LNCaP clone FGC (cell line): ENCODE measurements around the gene SDR39U1.
"Not testable (repeated sequence)": the region's sequence is repeated elsewhere in the genome, so short reads cannot be mapped to it uniquely, and the experiment has no call there.

Experiments
- DNase-seq: peaks from one replicate; pipeline ENCODE4 v3.0.0-alpha.2; 2011; ENCODE audit warnings: low read depth
- H3K4me3 ChIP-seq: 2 replicates; pipeline ENCODE4 v1.5.1; 2011; ENCODE audit warnings: mild to moderate bottlenecking, low read depth, low read length, control low read depth
- CTCF ChIP-seq: IDR thresholded peaks from 2 replicates; pipeline ENCODE4 v1.5.1; 2012; ENCODE audit warnings: mild to moderate bottlenecking; ENCODE audit not compliant: control insufficient read depth, insufficient read depth; ENCODE audit errors: extremely low read depth

Gene SDR39U1

GRCh38 chr14:24459331-24459730 is 16.8 kb upstream of the SDR39U1 start:
- no peak for DNase-seq
- no peak overlapping the region for H3K4me3 ChIP-seq
- no peak for TF ChIP-seq CTCF

GRCh38 chr14:24458736-24459135 is 16.2 kb upstream of the SDR39U1 start:
- H3K4me3 ChIP-seq, result no peak overlapping the region
- TF ChIP-seq CTCF, result no peak
- DNase-seq, result no peak

- TF ChIP-seq CTCF, result no peak
- no peak overlapping the region for H3K4me3 ChIP-seq
- DNase-seq, result no peak
Measured at GRCh38 chr14:24456980-24457379, 14.4 kb upstream of the SDR39U1 start.

GRCh38 chr14:24450828-24451227 is 8.3 kb upstream of the SDR39U1 start:
- not testable (repeated sequence) for DNase-seq, H3K4me3 ChIP-seq

- no peak for TF ChIP-seq CTCF
- DNase-seq, result no peak
- H3K4me3 ChIP-seq, result peak overlapping the region; percentile 81
Measured at GRCh38 chr14:24443053-24443665, 583 bp upstream of the SDR39U1 start.

GRCh38 chr14:24441904-24442239 is 704 bp downstream of the SDR39U1 start:
- DNase-seq, result no peak
- H3K4me3 ChIP-seq, result peak overlapping the region; percentile 81
- no peak for TF ChIP-seq CTCF

GRCh38 chr14:24441485-24441884 is 1.1 kb downstream of the SDR39U1 start:
- peak overlapping the region; percentile 81 for H3K4me3 ChIP-seq
- DNase-seq, result no peak
- no peak for TF ChIP-seq CTCF
